HepG2 (cell line): Measurements from ENCODE around the gene NOL4L. TPM values are rescaled to one million over a fixed set of nuclear protein-coding genes. Genes with fewer than 3 reads are reported as not detected.
A peak's percentile ranks its signal among the peaks of the same experiment; 100 is the strongest.

Experiments used
- AGO1 ChIP-seq: fragments of 200-400 bp; formaldehyde crosslinking; IDR thresholded peaks from 2 replicates; pipeline ENCODE4 v1.6.1; 2017; ENCODE audit warnings: mild to moderate bottlenecking, low read depth, low read length, moderate library complexity; ENCODE audit not compliant: poor library complexity, severe bottlenecking
- EHMT2 ChIP-seq: fragments of 200-600 bp; sonication (generic); IDR thresholded peaks from 2 replicates; pipeline ENCODE4 v1.7.0; 2017; ENCODE audit warnings: antibody characterized with exemption, low read depth, low read length, borderline replicate concordance
- FOXK1 ChIP-seq: sonication (generic); formaldehyde crosslinking; IDR thresholded peaks from 2 replicates; pipeline ENCODE4 v1.4.0; 2020; ENCODE audit warnings: low read depth, missing genetic modification reagents, borderline replicate concordance
- GPBP1L1 ChIP-seq: sonication (generic); formaldehyde crosslinking; IDR thresholded peaks from 2 replicates; pipeline ENCODE4 v1.5.0; 2020; ENCODE audit warnings: mild to moderate bottlenecking, missing genetic modification reagents
- HNF4G ChIP-seq, 2 experiments: sonication (generic) in 1 of 2; formaldehyde crosslinking in 1 of 2; IDR thresholded peaks; 2 replicates each; pipeline versions ENCODE4 v1.4.0 to v1.6.1; 2011 to 2020; ENCODE audit warnings: borderline replicate concordance in 2 of 2, low read depth in 2 of 2, mild to moderate bottlenecking in 2 of 2, low read length in 1 of 2, missing genetic modification reagents in 1 of 2, moderate library complexity in 1 of 2
- HOXD1 ChIP-seq: sonication (generic); formaldehyde crosslinking; IDR thresholded peaks from 2 replicates; pipeline ENCODE4 v1.5.0; 2020; ENCODE audit warnings: missing genetic modification reagents
- KDM1A ChIP-seq: IDR thresholded peaks from 2 replicates; pipeline ENCODE4 v1.6.1; 2016; ENCODE audit warnings: missing compliant biosample characterization
- KLF11 ChIP-seq: IDR thresholded peaks from 2 replicates; pipeline ENCODE4 v1.6.1; 2016; ENCODE audit warnings: missing compliant biosample characterization
- MED1 ChIP-seq: sonication (generic); formaldehyde crosslinking; IDR thresholded peaks from 2 replicates; pipeline ENCODE4 v1.4.0; 2020; ENCODE audit warnings: missing genetic modification reagents
- MYPOP ChIP-seq: sonication (generic); formaldehyde crosslinking; IDR thresholded peaks from 2 replicates; pipeline ENCODE4 v1.8.1; 2023; ENCODE audit warnings: mild to moderate bottlenecking, moderate library complexity, missing genetic modification reagents
- NONO ChIP-seq, 2 experiments: fragments of 450-650 bp in 1 of 2; sonication (generic) in 1 of 2; formaldehyde crosslinking in 1 of 2; IDR thresholded peaks in 1 of 2; conservative IDR thresholded peaks in 1 of 2; 2 replicates each; pipeline versions ENCODE4 v1.6.1 to v1.8.0; 2017 to 2022; ENCODE audit warnings: mild to moderate bottlenecking in 1 of 2, missing genetic modification reagents in 1 of 2, moderate library complexity in 1 of 2
- SP1 ChIP-seq, 2 experiments: fragments of 450-650 bp in 1 of 2; sonication (generic) in 1 of 2; formaldehyde crosslinking in 1 of 2; IDR thresholded peaks; 2 replicates each; pipeline versions ENCODE4 v1.4.0 to v1.6.1; 2016 to 2020; ENCODE audit warnings: missing genetic modification reagents in 1 of 2
- TBL1XR1 ChIP-seq: fragments of 150-350 bp; IDR thresholded peaks from 2 replicates; pipeline ENCODE4 v1.6.1; 2014; ENCODE audit warnings: borderline replicate concordance, low read length; ENCODE audit not compliant: partially characterized antibody
- TCF7 ChIP-seq: sonication (generic); IDR thresholded peaks from 2 replicates; pipeline ENCODE4 v1.6.1; 2016; ENCODE audit warnings: antibody characterized with exemption, low read depth
- ZBTB37 ChIP-seq: sonication (generic); formaldehyde crosslinking; IDR thresholded peaks from 2 replicates; pipeline ENCODE4 v1.4.0; 2020; ENCODE audit warnings: mild to moderate bottlenecking, missing genetic modification reagents
- ZGPAT ChIP-seq: IDR thresholded peaks from 2 replicates; pipeline ENCODE4 v1.6.1; 2016; ENCODE audit warnings: mild to moderate bottlenecking
- ZNF441 ChIP-seq: sonication (generic); formaldehyde crosslinking; IDR thresholded peaks from 2 replicates; pipeline ENCODE4 v1.7.0; 2021; ENCODE audit warnings: missing genetic modification reagents, borderline replicate concordance
- ZNF713 ChIP-seq: sonication (generic); formaldehyde crosslinking; IDR thresholded peaks from 2 replicates; pipeline ENCODE4 v1.4.0; 2020; ENCODE audit warnings: mild to moderate bottlenecking, missing genetic modification reagents
- polyA plus RNA-seq, 8 experiments: library from polyadenylated mRNA; depleted of rRNA in 3 of 8; stranded (reverse) in 7 of 8; unstranded in 1 of 8; fragments of >200 nt; fragmentation: Illumina TruSeq in 4 of 8; extraction: Trizol in 4 of 8; gene quantifications; 2 replicates each; pipeline versions ENCODE4 v1.2.1 to v1.2.3, GENCODE V29; 2011 to 2016; ENCODE audit warnings: low read depth in 4 of 8, missing spikeins in 1 of 8, mixed read lengths in 1 of 8; ENCODE audit not compliant: insufficient read depth in 1 of 8
- total RNA-seq, 5 experiments: library from RNA; depleted of rRNA; stranded (reverse); fragments of >200 nt; fragmentation: Illumina TruSeq; extraction: Trizol; gene quantifications; 2 replicates each; pipeline ENCODE4 v1.2.3, GENCODE V29; 2016; ENCODE audit warnings: low read depth in 1 of 5
- TF ChIP-seq, protein P1 (sequence below): sonication (generic); formaldehyde crosslinking; IDR thresholded peaks from 2 replicates; pipeline ENCODE4 v1.5.0; 2020; ENCODE audit warnings: mild to moderate bottlenecking, missing genetic modification reagents

Gene NOL4L
- total and polyA plus RNA-seq, 2 of the 13 experiments (the other 11 are each of a cell fraction or from before 2014, with no cell fraction given), result 16.6 to 35.4 TPM

GRCh38 chr20:32544893-32545840 lies 40.0 kb downstream of the NOL4L start (continued):
- TF ChIP-seq GPBP1L1 (CRISPR knock-in tag) (no peak), ZNF713 (CRISPR knock-in tag) (peak; percentile 89; the same call in 1 of the 2 replicates), KLF11 (CRISPR knock-in tag) (peak; percentile 78; the same call in 1 of the 2 replicates), HOXD1 (peak; percentile 96), KDM1A (peak; percentile 83; the same call in 1 of the 2 replicates), FOXK1 (CRISPR knock-in tag) (peak; percentile 98; the same call in 1 of the 2 replicates), ZGPAT (CRISPR knock-in tag) (peak; percentile 100), MED1 (peak; percentile 100), MYPOP (CRISPR knock-in tag) (peak; percentile 78), SP1 (IDR thresholded peaks at IDR 0.05) (no peak), SP1 (CRISPR knock-in tag; IDR thresholded peaks at IDR 0.05) (peak; percentile 70), ZBTB37 (peak; percentile 84), ZNF441 (CRISPR knock-in tag) (peak; percentile 20; the same call in 1 of the 2 replicates), HNF4G (IDR thresholded peaks at IDR 0.05; ENCODE audit: borderline replicate concordance, low read depth, low read length) (peak; percentile 100), HNF4G (CRISPR knock-in tag; IDR thresholded peaks at IDR 0.05; ENCODE audit: borderline replicate concordance, low read depth) (peak; percentile 100), TBL1XR1 (peak; percentile 92), EHMT2 (peak; percentile 58; the same call in 1 of the 2 replicates), AGO1 (no peak), NONO (IDR thresholded peaks at IDR 0.05) (no peak), NONO (CRISPR knock-in tag; conservative IDR thresholded peaks at IDR 0.05) (peak; percentile 97), TCF7 (peak; percentile 82)
- TF ChIP-seq, protein P1, sequence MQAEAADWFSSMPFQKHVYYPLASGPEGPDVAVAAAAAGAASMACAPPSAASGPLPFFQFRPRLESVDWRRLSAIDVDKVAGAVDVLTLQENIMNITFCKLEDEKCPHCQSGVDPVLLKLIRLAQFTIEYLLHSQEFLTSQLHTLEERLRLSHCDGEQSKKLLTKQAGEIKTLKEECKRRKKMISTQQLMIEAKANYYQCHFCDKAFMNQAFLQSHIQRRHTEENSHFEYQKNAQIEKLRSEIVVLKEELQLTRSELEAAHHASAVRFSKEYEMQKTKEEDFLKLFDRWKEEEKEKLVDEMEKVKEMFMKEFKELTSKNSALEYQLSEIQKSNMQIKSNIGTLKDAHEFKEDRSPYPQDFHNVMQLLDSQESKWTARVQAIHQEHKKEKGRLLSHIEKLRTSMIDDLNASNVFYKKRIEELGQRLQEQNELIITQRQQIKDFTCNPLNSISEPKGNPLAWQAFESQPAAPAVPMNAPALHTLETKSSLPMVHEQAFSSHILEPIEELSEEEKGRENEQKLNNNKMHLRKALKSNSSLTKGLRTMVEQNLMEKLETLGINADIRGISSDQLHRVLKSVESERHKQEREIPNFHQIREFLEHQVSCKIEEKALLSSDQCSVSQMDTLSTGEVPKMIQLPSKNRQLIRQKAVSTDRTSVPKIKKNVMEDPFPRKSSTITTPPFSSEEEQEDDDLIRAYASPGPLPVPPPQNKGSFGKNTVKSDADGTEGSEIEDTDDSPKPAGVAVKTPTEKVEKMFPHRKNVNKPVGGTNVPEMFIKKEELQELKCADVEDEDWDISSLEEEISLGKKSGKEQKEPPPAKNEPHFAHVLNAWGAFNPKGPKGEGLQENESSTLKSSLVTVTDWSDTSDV (CRISPR knock-in tag), result no peak
